Lower leg skin (tissue), 4 donors: Measurements from ENCODE around the gene DSN1. TPM values are rescaled to one million over a fixed set of nuclear protein-coding genes. Genes with fewer than 3 reads are reported as not detected.

Experiments
- DNase-seq, 2 donors: peaks; one replicate each; pipeline ENCODE4 v3.0.0-alpha.2; 2019; ENCODE audit warnings: low spot score in 2 of 2
- H3K4me3 ChIP-seq: fragments of 200-600 bp; sonication (generic); 2 replicates; pipeline ENCODE4 v1.5.1; 2017; ENCODE audit warnings: mild to moderate bottlenecking, low read depth; ENCODE audit not compliant: poor library complexity, severe bottlenecking
- CTCF ChIP-seq, 3 donors: fragments of 450-650 bp; IDR thresholded peaks; one replicate each; pipeline ENCODE4 v1.5.1; 2016; ENCODE audit warnings: antibody characterized with exemption in 3 of 3, mild to moderate bottlenecking in 3 of 3, moderate library complexity in 2 of 3
- POLR2A ChIP-seq, 2 donors: fragments of 450-650 bp; IDR thresholded peaks; one replicate each; pipeline ENCODE4 v1.6.1; 2016 to 2017; ENCODE audit warnings: antibody characterized with exemption in 2 of 2, mild to moderate bottlenecking in 1 of 2, moderate library complexity in 1 of 2
- WGBS, 2 donors: methylation state at CpG; one replicate each; pipeline ENCODE4 v1.1.5; 2018; 5-methylcytosine and 5-hydroxymethylcytosine counted together
- intact Hi-C: fragments of 100-400 bp; cut with DNase I; formaldehyde crosslinking; loops from one replicate; pipeline ENCODE4 v1.15.0; 2023; ENCODE audit warnings: low total_unique reads
- total RNA-seq, 4 donors: library from RNA; depleted of rRNA; stranded (reverse); fragments of >200 nt; gene quantifications; one replicate each; pipeline ENCODE4 v1.1.0, GENCODE V29; 2016

DSN1 gene
- total RNA-seq, 4 donors from 2014 or later, result 7.9 to 11.6 (median 9.0) TPM

GRCh38 chr20:36808317-36809257, 35.0 kb upstream of the DSN1 start:
- WGBS, 2 donors, result 71 to 75% methylated on average over 19 of the region's 19 CpGs
- no peak overlapping the region for H3K4me3 ChIP-seq
- peak in 1 of 3 donors; percentile 19 for TF ChIP-seq CTCF (IDR thresholded peaks at IDR 0.05)
- TF ChIP-seq POLR2A (IDR thresholded peaks at IDR 0.05), result no peak
- intact Hi-C loops, result no loop called here
- peak; percentile 31 to 94 for DNase-seq

- TF ChIP-seq POLR2A (IDR thresholded peaks at IDR 0.05) (no peak), CTCF (IDR thresholded peaks at IDR 0.05) (no peak)
- intact Hi-C loops, result no loop called here
- H3K4me3 ChIP-seq, result no peak overlapping the region
- WGBS, 2 donors, result 94 to 95% methylated on average over 5 of the region's 5 CpGs
- DNase-seq, result no peak
Measured at GRCh38 chr20:36806049-36806448, 32.5 kb upstream of the DSN1 start.

- TF ChIP-seq POLR2A (IDR thresholded peaks at IDR 0.05) (no peak), CTCF (IDR thresholded peaks at IDR 0.05) (no peak)
- WGBS, 2 donors, result 85 to 96% methylated on average over 1 of the region's 1 CpG
- intact Hi-C loops, result no loop called here
- DNase-seq, result no peak
- H3K4me3 ChIP-seq, result no peak overlapping the region
Measured at GRCh38 chr20:36805396-36805795, 31.8 kb upstream of the DSN1 start.

GRCh38 chr20:36804425-36804824, 30.9 kb upstream of the DSN1 start:
- TF ChIP-seq CTCF (IDR thresholded peaks at IDR 0.05), result no peak
- no peak for TF ChIP-seq POLR2A (IDR thresholded peaks at IDR 0.05)
- intact Hi-C loops, result no loop called here
- H3K4me3 ChIP-seq, result no peak overlapping the region
- 89 to 95% methylated on average over 6 to 7 of the region's 7 CpGs for WGBS, 2 donors
- no peak for DNase-seq

- H3K4me3 ChIP-seq, result no peak overlapping the region
- no peak for TF ChIP-seq POLR2A (IDR thresholded peaks at IDR 0.05)
- no peak for TF ChIP-seq CTCF (IDR thresholded peaks at IDR 0.05)
- 86 to 94% methylated on average over 13 to 14 of the region's 14 CpGs for WGBS, 2 donors
- DNase-seq, result no peak
- intact Hi-C loops, result no loop called here
Measured at GRCh38 chr20:36802326-36803222, 29.0 kb upstream of the DSN1 start.
